GM23338 (cell line): ENCODE measurements around the gene ATXN8OS. TPM values are rescaled to one million over a fixed set of nuclear protein-coding genes. Genes with fewer than 3 reads are reported as not detected.

Experiments used
- ATAC-seq: fragments of 200-7000 bp; cut with Tn5 transposase; 3 replicates; pipeline ENCODE4 v1.9.1; 2020
- DNase-seq: peaks from one replicate; pipeline ENCODE4 v3.0.0-alpha.2; 2015; ENCODE audit warnings: low spot score
- H2AFZ ChIP-seq: fragments of 200-600 bp; sonication (generic); 2 replicates; pipeline ENCODE4 v1.8.0; 2016; ENCODE audit warnings: antibody characterized with exemption, mild to moderate bottlenecking, moderate library complexity
- H3F3A ChIP-seq: fragments of 200-600 bp; sonication (generic); replicated peaks from 2 replicates; pipeline ENCODE4 v1.8.0; 2017; ENCODE audit warnings: antibody characterized with exemption, mixed run types, low read depth
- H3K27ac ChIP-seq: fragments of 200-600 bp; sonication (generic); 2 replicates; pipeline ENCODE4 v1.6.1; 2016; ENCODE audit warnings: low read depth
- H3K27me3 ChIP-seq: fragments of 200-600 bp; sonication (generic); 2 replicates; pipeline ENCODE4 v1.8.0; 2016; ENCODE audit warnings: mild to moderate bottlenecking, mixed run types, moderate library complexity; ENCODE audit not compliant: insufficient read depth
- H3K36me3 ChIP-seq: fragments of 200-600 bp; sonication (generic); 2 replicates; pipeline ENCODE4 v1.8.0; 2016; ENCODE audit warnings: mild to moderate bottlenecking; ENCODE audit not compliant: insufficient read depth
- H3K4me1 ChIP-seq: fragments of 200-600 bp; sonication (generic); 2 replicates; pipeline ENCODE4 v1.8.0; 2016; ENCODE audit warnings: mild to moderate bottlenecking, moderate library complexity; ENCODE audit not compliant: insufficient read depth
- H3K4me2 ChIP-seq: fragments of 200-600 bp; sonication (generic); 2 replicates; pipeline ENCODE4 v1.7.1; 2017; ENCODE audit warnings: mixed run types
- H3K4me3 ChIP-seq: fragments of 200-600 bp; sonication (generic); 2 replicates; pipeline ENCODE4 v1.6.1; 2016; ENCODE audit warnings: mixed run types
- H3K79me2 ChIP-seq: fragments of 200-600 bp; sonication (generic); replicated peaks from 2 replicates; pipeline ENCODE4 v1.8.0; 2017; ENCODE audit warnings: mild to moderate bottlenecking; ENCODE audit not compliant: insufficient read depth
- H3K9me2 ChIP-seq: fragments of 200-600 bp; sonication (generic); 2 replicates; pipeline ENCODE4 v1.8.0; 2017; ENCODE audit not compliant: insufficient read depth
- H4K20me1 ChIP-seq: fragments of 200-600 bp; sonication (generic); replicated peaks from 2 replicates; pipeline ENCODE4 v1.8.0; 2017; ENCODE audit warnings: mild to moderate bottlenecking; ENCODE audit not compliant: insufficient read depth
- H3K27ac Mint-ChIP-seq: 2 replicates; pipeline ENCODE4 v1.8.0; 2020; ENCODE audit warnings: inconsistent platforms, mild to moderate bottlenecking, moderate library complexity, mixed read lengths
- H3K27me3 Mint-ChIP-seq: 3 replicates; pipeline ENCODE4 v1.8.0; 2022; ENCODE audit warnings: low read depth, mild to moderate bottlenecking, moderate library complexity, mixed read lengths, inconsistent platforms; ENCODE audit not compliant: insufficient read depth, poor library complexity
- H3K36me3 Mint-ChIP-seq: 3 replicates; pipeline ENCODE4 v1.8.0; 2021; ENCODE audit warnings: low read depth, mild to moderate bottlenecking, inconsistent platforms, moderate library complexity, mixed read lengths
- H3K4me1 Mint-ChIP-seq: 3 replicates; pipeline ENCODE4 v1.8.0; 2020; ENCODE audit warnings: mild to moderate bottlenecking, inconsistent platforms, mixed read lengths
- H3K4me3 Mint-ChIP-seq: 3 replicates; pipeline ENCODE4 v1.8.0; 2021; ENCODE audit warnings: moderate library complexity, mild to moderate bottlenecking, inconsistent platforms, mixed read lengths
- H3K9me3 Mint-ChIP-seq: 3 replicates; pipeline ENCODE4 v1.8.0; 2020; ENCODE audit warnings: moderate library complexity, mild to moderate bottlenecking, inconsistent platforms, mixed read lengths
- CREB1 ChIP-seq: fragments of 250-450 bp; sonication (Bioruptor Pico); IDR thresholded peaks from 2 replicates; pipeline ENCODE4 v1.5.0; 2020; ENCODE audit warnings: low read depth, mild to moderate bottlenecking, moderate library complexity
- CTCF ChIP-seq, 2 experiments: fragments of 200-600 bp in 1 of 2; sonication (generic) in 1 of 2; conservative IDR thresholded peaks; 2 replicates each; pipeline versions ENCODE4 v1.5.1 to v1.6.1; 2016 to 2017; ENCODE audit warnings: antibody characterized with exemption in 2 of 2, low read depth in 2 of 2, mild to moderate bottlenecking in 2 of 2, moderate library complexity in 1 of 2
- ETS1 ChIP-seq: IDR thresholded peaks from 2 replicates; pipeline ENCODE4 v1.6.1; 2016; ENCODE audit warnings: antibody characterized with exemption
- EZH2 ChIP-seq: fragments of 200-600 bp; sonication (generic); IDR thresholded peaks from one replicate; pipeline ENCODE4 v1.8.0; 2017; ENCODE audit warnings: antibody characterized with exemption, mild to moderate bottlenecking, low read depth; ENCODE audit not compliant: unreplicated experiment
- EZH2phosphoT487 ChIP-seq: fragments of 200-600 bp; sonication (generic); IDR thresholded peaks from one replicate; pipeline ENCODE4 v1.8.1; 2018; ENCODE audit warnings: antibody characterized with exemption; ENCODE audit not compliant: unreplicated experiment
- JUNB ChIP-seq: IDR thresholded peaks from one replicate; pipeline ENCODE4 v1.6.1; 2016; ENCODE audit warnings: antibody characterized with exemption; ENCODE audit not compliant: unreplicated experiment
- NANOG ChIP-seq: IDR thresholded peaks from 2 replicates; pipeline ENCODE4 v1.6.1; 2016; ENCODE audit warnings: antibody characterized with exemption, borderline replicate concordance
- POLR2AphosphoS5 ChIP-seq: IDR thresholded peaks from 2 replicates; pipeline ENCODE4 v1.6.1; 2016; ENCODE audit warnings: antibody characterized with exemption, low read depth
- ZNF114 ChIP-seq: fragments of 250-450 bp; sonication (Bioruptor Pico); IDR thresholded peaks from 2 replicates; pipeline ENCODE4 v1.5.0; 2020; ENCODE audit warnings: mild to moderate bottlenecking, moderate library complexity
- ZNF331 ChIP-seq: fragments of 250-450 bp; sonication (Bioruptor Pico); IDR thresholded peaks from 2 replicates; pipeline ENCODE4 v1.5.0; 2020; ENCODE audit warnings: low read depth, mild to moderate bottlenecking, moderate library complexity
- polyA plus RNA-seq: library from polyadenylated mRNA; unstranded; fragments of >200 nt; fragmentation: Nextera tagmentation; extraction: Ambion mirVana; gene quantifications from 2 replicates; pipeline ENCODE4 v1.2.1, GENCODE V29; 2016
- total RNA-seq: library from RNA; depleted of rRNA; stranded (reverse); fragments of >200 nt; shearing (Covaris generic); gene quantifications from 2 replicates; pipeline ENCODE4 v1.2.3, GENCODE V29; 2014

ATXN8OS gene
- total and polyA plus RNA-seq, 2 experiments from 2014 or later: not detected

- H3K27ac ChIP-seq: no peak overlapping the region
- H3K4me3 ChIP-seq: no peak overlapping the region
- Mint-ChIP-seq H3K36me3 (no peaks in the 10 kb centered on the region), H3K27me3 (peaks cover 2% of the 10 kb centered on the region), H3K27ac (no peak overlapping the region), H3K4me3 (no peak overlapping the region), H3K4me1 (peaks cover 10% of the 10 kb centered on the region; the same call in 2 of the 3 replicates), H3K9me3 (no peaks in the 10 kb centered on the region)
- no peaks in the 10 kb centered on the region for H4K20me1 ChIP-seq
- no peak overlapping the region for H3K4me2 ChIP-seq
- ATAC-seq (peak; percentile 84), DNase-seq (peak; percentile 46)
- H3K27me3 ChIP-seq: no peaks in the 10 kb centered on the region
- 0 out of 2 replicates have a peak, but pooled peaks cover under 1% of the 10 kb centered on the region for H3K9me2 ChIP-seq
- H3K36me3 ChIP-seq: no peaks in the 10 kb centered on the region
- no peaks in the 10 kb centered on the region for H3K79me2 ChIP-seq
- H3F3A ChIP-seq: no peaks in the 10 kb centered on the region
- peaks cover 5% of the 10 kb centered on the region; the same call in 1 of the 2 replicates for H3K4me1 ChIP-seq
- TF ChIP-seq CTCF (conservative IDR thresholded peaks at IDR 0.05; ENCODE audit: low read depth in 2 of 2) (peak in 1 of 2 experiments; percentile 34; a peak in 2 of 4 replicates), EZH2phosphoT487 (no peak), CREB1 (CRISPR knock-in tag) (no peak), ZNF331 (CRISPR knock-in tag) (no peak)
- H2AFZ ChIP-seq: 0 out of 2 replicates have a peak overlapping the region, but pooled peaks have one; percentile 15
Observed at GRCh38 chr13:70125693-70126092, 18.1 kb downstream of the ATXN8OS start.

- Mint-ChIP-seq H3K4me1 (peaks cover 10% of the 10 kb centered on the region; the same call in 2 of the 3 replicates), H3K4me3 (no peak overlapping the region), H3K27me3 (peaks cover 2% of the 10 kb centered on the region), H3K27ac (no peak overlapping the region), H3K36me3 (no peaks in the 10 kb centered on the region), H3K9me3 (no peaks in the 10 kb centered on the region)
- Histone ChIP-seq H3K4me3 (no peak overlapping the region), H3K36me3 (no peaks in the 10 kb centered on the region), H3K4me2 (no peak overlapping the region), H3K27ac (no peak overlapping the region), H3K27me3 (no peaks in the 10 kb centered on the region), H3K79me2 (no peaks in the 10 kb centered on the region), H4K20me1 (no peaks in the 10 kb centered on the region), H3K4me1 (peaks cover 5% of the 10 kb centered on the region; the same call in 1 of the 2 replicates), H2AFZ (no peak overlapping the region), H3F3A (no peaks in the 10 kb centered on the region), H3K9me2 (0 out of 2 replicates have a peak, but pooled peaks cover 3% of the 10 kb centered on the region)
- DNase-seq (no peak), ATAC-seq (no peak)
- TF ChIP-seq ZNF114: no peak
- TF ChIP-seq CTCF (conservative IDR thresholded peaks at IDR 0.05; ENCODE audit: low read depth in 2 of 2): no peak
- no peak for TF ChIP-seq ETS1
- TF ChIP-seq EZH2phosphoT487: no peak
- TF ChIP-seq JUNB: no peak
- no peak for TF ChIP-seq EZH2
- TF ChIP-seq POLR2AphosphoS5: no peak
- TF ChIP-seq NANOG: no peak
Observed at GRCh38 chr13:70128098-70128497, 20.5 kb downstream of the ATXN8OS start.
